NT2/D1 (cell line): ENCODE data around the gene BIN1.

Source experiments
- DNase-seq: peaks from one replicate; pipeline ENCODE4 v3.0.0-alpha.2; 2011; ENCODE audit warnings: low read depth, low spot score
- H3K27me3 ChIP-seq: 2 replicates; pipeline ENCODE4 v1.6.0; 2011; ENCODE audit warnings: mild to moderate bottlenecking; ENCODE audit not compliant: insufficient read length, insufficient read depth
- H3K36me3 ChIP-seq: 2 replicates; pipeline ENCODE4 v1.6.1; 2011; ENCODE audit warnings: mild to moderate bottlenecking, low read length, mixed read lengths; ENCODE audit not compliant: insufficient read depth, insufficient read length
- H3K4me1 ChIP-seq: 2 replicates; pipeline ENCODE4 v1.5.1; 2011; ENCODE audit not compliant: insufficient read depth, insufficient read length
- H3K4me3 ChIP-seq: 2 replicates; pipeline ENCODE4 v1.5.1; 2011; ENCODE audit warnings: low read depth; ENCODE audit not compliant: insufficient read length
- H3K9ac ChIP-seq: 2 replicates; pipeline ENCODE4 v1.6.0; 2011; ENCODE audit warnings: low read depth; ENCODE audit not compliant: insufficient read length
- H3K9me3 ChIP-seq: 2 replicates; pipeline ENCODE4 v1.5.1; 2011; ENCODE audit warnings: mild to moderate bottlenecking, low read length; ENCODE audit not compliant: insufficient read depth
- SUZ12 ChIP-seq: IDR thresholded peaks from 2 replicates; pipeline ENCODE4 v1.6.1; 2011; ENCODE audit not compliant: insufficient read length, insufficient read depth; ENCODE audit errors: extremely low read depth
- YY1 ChIP-seq: IDR thresholded peaks from 2 replicates; pipeline ENCODE4 v1.6.1; 2011; ENCODE audit not compliant: insufficient read length, insufficient read depth
- ZNF274 ChIP-seq: IDR thresholded peaks from 2 replicates; pipeline ENCODE4 v1.6.1; 2011; ENCODE audit warnings: mild to moderate bottlenecking, low read depth, low read length

BIN1 gene

GRCh38 chr2:127054996-127055785, 51.8 kb downstream of the BIN1 start:
- TF ChIP-seq YY1, result no peak
- no peak for TF ChIP-seq ZNF274
- no peak for TF ChIP-seq SUZ12
- Histone ChIP-seq H3K4me3 (no peak overlapping the region), H3K4me1 (peaks cover 26% of the 10 kb centered on the region), H3K27me3 (no peaks in the 10 kb centered on the region), H3K9ac (no peak overlapping the region), H3K9me3 (peaks cover 4% of the 10 kb centered on the region; the same call in 1 of the 2 replicates), H3K36me3 (peaks cover 52% of the 10 kb centered on the region)
- no peak for DNase-seq

- Histone ChIP-seq H3K36me3 (peaks cover 54% of the 10 kb centered on the region), H3K27me3 (no peaks in the 10 kb centered on the region), H3K9ac (no peak overlapping the region), H3K9me3 (peaks cover 4% of the 10 kb centered on the region; the same call in 1 of the 2 replicates), H3K4me1 (peaks cover 31% of the 10 kb centered on the region), H3K4me3 (no peak overlapping the region)
- TF ChIP-seq SUZ12 (no peak), ZNF274 (no peak), YY1 (no peak)
- no peak for DNase-seq
These were observed 52.4 kb downstream of the BIN1 start for GRCh38 chr2:127054604-127054930.

- H3K9ac ChIP-seq, result no peak overlapping the region
- no peaks in the 10 kb centered on the region for H3K27me3 ChIP-seq
- no peak for DNase-seq
- peaks cover 4% of the 10 kb centered on the region; the same call in 1 of the 2 replicates for H3K9me3 ChIP-seq
- H3K4me1 ChIP-seq, result peaks cover 35% of the 10 kb centered on the region
- no peak overlapping the region for H3K4me3 ChIP-seq
- no peak for TF ChIP-seq YY1
- no peak for TF ChIP-seq SUZ12
- TF ChIP-seq ZNF274, result no peak
- H3K36me3 ChIP-seq, result peaks cover 54% of the 10 kb centered on the region
These were observed 53.0 kb downstream of the BIN1 start for GRCh38 chr2:127053731-127054603.

GRCh38 chr2:127052771-127053691, 53.9 kb downstream of the BIN1 start:
- Histone ChIP-seq H3K4me1 (peaks cover 34% of the 10 kb centered on the region), H3K9ac (peak overlapping the region; percentile 1), H3K36me3 (peaks cover 58% of the 10 kb centered on the region)

GRCh38 chr2:127052057-127052770, 54.7 kb downstream of the BIN1 start:
- Histone ChIP-seq H3K36me3 (peaks cover 54% of the 10 kb centered on the region), H3K27me3 (no peaks in the 10 kb centered on the region), H3K4me1 (peaks cover 32% of the 10 kb centered on the region), H3K9ac (peak overlapping the region; percentile 1), H3K9me3 (peaks cover 4% of the 10 kb centered on the region; the same call in 1 of the 2 replicates), H3K4me3 (no peak overlapping the region)
- DNase-seq, result no peak
- TF ChIP-seq ZNF274 (no peak), SUZ12 (no peak), YY1 (no peak)

More at GRCh38 chr2:127052771-127053691, 53.9 kb downstream of the BIN1 start:
- no peak for DNase-seq
- H3K4me3 ChIP-seq, result no peak overlapping the region
- peaks cover 4% of the 10 kb centered on the region; the same call in 1 of the 2 replicates for H3K9me3 ChIP-seq
- no peaks in the 10 kb centered on the region for H3K27me3 ChIP-seq
- TF ChIP-seq SUZ12 (no peak), ZNF274 (no peak), YY1 (no peak)
